ENCODE results near the gene SYNPO. TPM values are rescaled to one million over a fixed set of nuclear protein-coding genes. Genes with fewer than 3 reads are reported as not detected.

The SYNPO gene
- total and polyA plus RNA-seq, 3 experiments from 2014 or later: 0.13 TPM; not detected in 2

GRCh38 chr5:150612405-150612804, 28.1 kb upstream of the SYNPO start:
- DNase-seq: no peak
- POLR2A ChIA-PET: no interaction called here
- CTCF ChIA-PET: interaction anchor here (1.5 to 1.7 kb wide), 2 partner anchors 51 to 53 kb away, joined by 4 read pairs; no protein-coding TSS in a partner anchor
- Histone ChIP-seq H3K36me3 (ENCODE audit: insufficient read depth, low read length) (no peaks in the 10 kb centered on the region), H3K4me3 (ENCODE audit: low read length) (no peak overlapping the region), H3K27ac (ENCODE audit: low read depth, low read length) (no peak overlapping the region), H3K27me3 (ENCODE audit: insufficient read depth, low read length, poor library complexity, severe bottlenecking) (no peaks in the 10 kb centered on the region), H3K9me3 (ENCODE audit: low read length) (no peaks in the 10 kb centered on the region), H3K4me1 (ENCODE audit: insufficient read depth, low read length) (no peaks in the 10 kb centered on the region)
- Mint-ChIP-seq H3K4me3 (no peak overlapping the region), H3K27ac (no peak overlapping the region), H3K36me3 (no peaks in the 10 kb centered on the region), H3K9me3 (no peaks in the 10 kb centered on the region), H3K27me3 (peaks cover 5 to 13% of the 10 kb centered on the region in 2 donors), H3K4me1 (no peaks in the 10 kb centered on the region)

- Histone ChIP-seq H3K27me3 (ENCODE audit: insufficient read depth, low read length, poor library complexity, severe bottlenecking) (no peaks in the 10 kb centered on the region), H3K9me3 (ENCODE audit: low read length) (no peaks in the 10 kb centered on the region), H3K4me3 (ENCODE audit: low read length) (no peak overlapping the region), H3K4me1 (ENCODE audit: insufficient read depth, low read length) (no peaks in the 10 kb centered on the region), H3K36me3 (ENCODE audit: insufficient read depth, low read length) (no peaks in the 10 kb centered on the region), H3K27ac (ENCODE audit: low read depth, low read length) (no peak overlapping the region)
- Mint-ChIP-seq H3K27ac (no peak overlapping the region), H3K27me3 (peaks cover 7 to 16% of the 10 kb centered on the region in 2 donors), H3K9me3 (no peaks in the 10 kb centered on the region), H3K4me1 (no peaks in the 10 kb centered on the region), H3K4me3 (no peak overlapping the region), H3K36me3 (no peaks in the 10 kb centered on the region)
- no peak for DNase-seq
- ChIA-PET POLR2A (no interaction called here), CTCF (interaction anchor here (1.5 to 1.7 kb wide), 2 partner anchors 51 to 53 kb away, joined by 4 read pairs; no protein-coding TSS in a partner anchor)
These were observed 27.4 kb upstream of the SYNPO start for GRCh38 chr5:150612905-150613670.

GRCh38 chr5:150613991-150614660, 26.3 kb upstream of the SYNPO start:
- no peaks in the 10 kb centered on the region for H3K36me3 ChIP-seq (ENCODE audit: insufficient read depth, low read length)
- H3K27ac Mint-ChIP-seq: no peak overlapping the region
- POLR2A ChIA-PET: no interaction called here
- no peak overlapping the region for H3K4me3 Mint-ChIP-seq
- no peaks in the 10 kb centered on the region for H3K9me3 Mint-ChIP-seq
- H3K27me3 ChIP-seq (ENCODE audit: insufficient read depth, low read length, poor library complexity, severe bottlenecking): no peaks in the 10 kb centered on the region
- DNase-seq: no peak
- H3K27ac ChIP-seq (ENCODE audit: low read depth, low read length): no peak overlapping the region
- peaks cover 7 to 18% of the 10 kb centered on the region in 2 donors for H3K27me3 Mint-ChIP-seq
- H3K9me3 ChIP-seq (ENCODE audit: low read length): no peaks in the 10 kb centered on the region
- H3K4me3 ChIP-seq (ENCODE audit: low read length): no peak overlapping the region
- no peaks in the 10 kb centered on the region for H3K36me3 Mint-ChIP-seq
- H3K4me1 Mint-ChIP-seq: no peaks in the 10 kb centered on the region
- no peaks in the 10 kb centered on the region for H3K4me1 ChIP-seq (ENCODE audit: insufficient read depth, low read length)
- CTCF ChIA-PET: no interaction called here

- Mint-ChIP-seq H3K27ac (peak overlapping the region in 1 of 8 donors; percentile 13), H3K27me3 (peaks cover 7 to 18% of the 10 kb centered on the region in 2 donors)
- CTCF ChIA-PET: no interaction called here
These were observed 25.8 kb upstream of the SYNPO start for GRCh38 chr5:150614661-150615060.

GRCh38 chr5:150615141-150615699, 25.2 kb upstream of the SYNPO start:
- no peaks in the 10 kb centered on the region for H3K4me1 Mint-ChIP-seq
- CTCF ChIA-PET: no interaction called here
- no peak overlapping the region for H3K27ac Mint-ChIP-seq

More at GRCh38 chr5:150614661-150615060, 25.8 kb upstream of the SYNPO start:
- H3K4me1 Mint-ChIP-seq: no peaks in the 10 kb centered on the region
- H3K36me3 Mint-ChIP-seq: no peaks in the 10 kb centered on the region
- H3K9me3 ChIP-seq (ENCODE audit: low read length): no peaks in the 10 kb centered on the region
- no peaks in the 10 kb centered on the region for H3K27me3 ChIP-seq (ENCODE audit: insufficient read depth, low read length, poor library complexity, severe bottlenecking)
- H3K4me3 Mint-ChIP-seq: no peak overlapping the region
- POLR2A ChIA-PET: no interaction called here
- no peak for DNase-seq
- no peak overlapping the region for H3K4me3 ChIP-seq (ENCODE audit: low read length)
- H3K9me3 Mint-ChIP-seq: no peaks in the 10 kb centered on the region
- no peaks in the 10 kb centered on the region for H3K4me1 ChIP-seq (ENCODE audit: insufficient read depth, low read length)
- no peak overlapping the region for H3K27ac ChIP-seq (ENCODE audit: low read depth, low read length)
- no peaks in the 10 kb centered on the region for H3K36me3 ChIP-seq (ENCODE audit: insufficient read depth, low read length)

GRCh38 chr5:150616024-150616470, 24.4 kb upstream of the SYNPO start:
- Histone ChIP-seq H3K27ac (ENCODE audit: low read depth, low read length) (no peak overlapping the region), H3K4me3 (ENCODE audit: low read length) (no peak overlapping the region), H3K9me3 (ENCODE audit: low read length) (no peaks in the 10 kb centered on the region), H3K36me3 (ENCODE audit: insufficient read depth, low read length) (no peaks in the 10 kb centered on the region), H3K4me1 (ENCODE audit: insufficient read depth, low read length) (no peaks in the 10 kb centered on the region), H3K27me3 (ENCODE audit: insufficient read depth, low read length, poor library complexity, severe bottlenecking) (no peaks in the 10 kb centered on the region)
- no peak for DNase-seq
- Mint-ChIP-seq H3K9me3 (no peaks in the 10 kb centered on the region), H3K27ac (no peak overlapping the region), H3K4me3 (no peak overlapping the region), H3K27me3 (peaks cover 6 to 18% of the 10 kb centered on the region in 2 donors), H3K4me1 (no peaks in the 10 kb centered on the region), H3K36me3 (no peaks in the 10 kb centered on the region)
- POLR2A ChIA-PET: no interaction called here
- CTCF ChIA-PET: no interaction called here

More at GRCh38 chr5:150615141-150615699, 25.2 kb upstream of the SYNPO start:
- H3K4me3 Mint-ChIP-seq: no peak overlapping the region
- no peak for DNase-seq
- Histone ChIP-seq H3K27me3 (ENCODE audit: insufficient read depth, low read length, poor library complexity, severe bottlenecking) (no peaks in the 10 kb centered on the region), H3K4me3 (ENCODE audit: low read length) (no peak overlapping the region), H3K4me1 (ENCODE audit: insufficient read depth, low read length) (no peaks in the 10 kb centered on the region), H3K36me3 (ENCODE audit: insufficient read depth, low read length) (no peaks in the 10 kb centered on the region), H3K9me3 (ENCODE audit: low read length) (no peaks in the 10 kb centered on the region), H3K27ac (ENCODE audit: low read depth, low read length) (no peak overlapping the region)
- H3K27me3 Mint-ChIP-seq: peaks cover 7 to 18% of the 10 kb centered on the region in 2 donors
- no peaks in the 10 kb centered on the region for H3K9me3 Mint-ChIP-seq
- POLR2A ChIA-PET: no interaction called here
- no peaks in the 10 kb centered on the region for H3K36me3 Mint-ChIP-seq

- Histone ChIP-seq H3K36me3 (ENCODE audit: insufficient read depth, low read length) (no peaks in the 10 kb centered on the region), H3K27ac (ENCODE audit: low read depth, low read length) (no peak overlapping the region), H3K9me3 (ENCODE audit: low read length) (no peaks in the 10 kb centered on the region), H3K4me1 (ENCODE audit: insufficient read depth, low read length) (no peaks in the 10 kb centered on the region), H3K4me3 (ENCODE audit: low read length) (no peak overlapping the region), H3K27me3 (ENCODE audit: insufficient read depth, low read length, poor library complexity, severe bottlenecking) (no peaks in the 10 kb centered on the region)
- no peaks in the 10 kb centered on the region for H3K4me1 Mint-ChIP-seq
- H3K9me3 Mint-ChIP-seq: no peaks in the 10 kb centered on the region
- POLR2A ChIA-PET: no interaction called here
- DNase-seq: no peak
- peaks cover 3 to 18% of the 10 kb centered on the region in 2 donors for H3K27me3 Mint-ChIP-seq
- CTCF ChIA-PET: no interaction called here
- H3K4me3 Mint-ChIP-seq: no peak overlapping the region
- no peaks in the 10 kb centered on the region for H3K36me3 Mint-ChIP-seq
- H3K27ac Mint-ChIP-seq: no peak overlapping the region
These were observed 24.0 kb upstream of the SYNPO start for GRCh38 chr5:150616506-150616905.

GRCh38 chr5:150618163-150618562, 22.3 kb upstream of the SYNPO start:
- Mint-ChIP-seq H3K9me3 (no peaks in the 10 kb centered on the region), H3K27ac (no peak overlapping the region)

More at GRCh38 chr5:150618163-150618562, 22.3 kb upstream of the SYNPO start:
- Histone ChIP-seq H3K36me3 (ENCODE audit: insufficient read depth, low read length) (no peaks in the 10 kb centered on the region), H3K9me3 (ENCODE audit: low read length) (no peaks in the 10 kb centered on the region), H3K27me3 (ENCODE audit: insufficient read depth, low read length, poor library complexity, severe bottlenecking) (no peaks in the 10 kb centered on the region), H3K27ac (ENCODE audit: low read depth, low read length) (no peak overlapping the region), H3K4me3 (ENCODE audit: low read length) (no peak overlapping the region), H3K4me1 (ENCODE audit: insufficient read depth, low read length) (no peaks in the 10 kb centered on the region)
- ChIA-PET POLR2A (no interaction called here), CTCF (interaction anchor here (1.2 kb wide), 1 partner anchor 228 kb away, joined by 3 read pairs; the partner anchor contains the start of gene IRGM)
- Mint-ChIP-seq H3K4me1 (peaks cover under 1 to 3% (median 3%) of the 10 kb centered on the region in 3 donors), H3K27me3 (peaks cover 2 to 24% of the 10 kb centered on the region in 2 donors), H3K4me3 (no peak overlapping the region), H3K36me3 (no peaks in the 10 kb centered on the region)
- DNase-seq: no peak
